ENCODE results near the gene CD52. TPM values are rescaled to one million over a fixed set of nuclear protein-coding genes. Genes with fewer than 3 reads are reported as not detected.

CD52 gene
- total RNA-seq, 2 experiments from 2014 or later = 1,112 to 1,180 TPM

DNA sequence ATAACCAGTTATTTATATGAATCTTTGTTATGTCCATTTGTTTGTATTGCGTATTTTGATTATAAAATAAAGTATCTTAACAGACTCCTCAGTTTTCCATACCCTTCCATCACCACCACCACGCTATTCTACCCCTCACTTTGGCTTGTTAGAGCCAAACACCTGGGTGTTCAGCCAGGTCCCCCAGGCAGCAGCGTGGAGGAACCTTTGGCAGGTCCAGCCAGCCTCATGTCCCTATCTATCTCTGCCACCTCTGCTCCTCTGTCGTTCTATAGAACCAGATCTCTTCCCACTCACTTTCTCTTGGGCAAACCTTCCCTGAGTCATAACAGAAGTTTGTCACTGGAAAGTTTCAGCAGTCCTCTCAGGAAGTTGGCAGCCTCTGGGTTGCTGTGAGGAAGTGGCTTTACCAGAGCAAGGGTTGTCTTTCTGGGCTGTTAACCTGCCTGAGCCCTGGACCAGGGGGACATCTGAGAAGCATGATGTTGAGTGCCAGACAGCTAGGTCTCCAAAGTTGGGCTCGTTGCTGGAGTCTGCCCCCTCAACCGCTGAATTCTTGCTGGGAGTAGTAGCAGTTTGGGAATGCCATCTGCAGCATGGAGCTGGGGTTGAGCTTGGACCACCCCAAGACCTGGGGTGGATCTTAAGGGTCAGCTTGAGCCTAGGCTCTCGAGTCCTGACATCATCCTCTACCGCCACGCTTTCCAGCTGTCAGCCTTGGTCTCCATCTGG, 38.9 kb upstream of the CD52 start:
- no peak for DNase-seq

DNA sequence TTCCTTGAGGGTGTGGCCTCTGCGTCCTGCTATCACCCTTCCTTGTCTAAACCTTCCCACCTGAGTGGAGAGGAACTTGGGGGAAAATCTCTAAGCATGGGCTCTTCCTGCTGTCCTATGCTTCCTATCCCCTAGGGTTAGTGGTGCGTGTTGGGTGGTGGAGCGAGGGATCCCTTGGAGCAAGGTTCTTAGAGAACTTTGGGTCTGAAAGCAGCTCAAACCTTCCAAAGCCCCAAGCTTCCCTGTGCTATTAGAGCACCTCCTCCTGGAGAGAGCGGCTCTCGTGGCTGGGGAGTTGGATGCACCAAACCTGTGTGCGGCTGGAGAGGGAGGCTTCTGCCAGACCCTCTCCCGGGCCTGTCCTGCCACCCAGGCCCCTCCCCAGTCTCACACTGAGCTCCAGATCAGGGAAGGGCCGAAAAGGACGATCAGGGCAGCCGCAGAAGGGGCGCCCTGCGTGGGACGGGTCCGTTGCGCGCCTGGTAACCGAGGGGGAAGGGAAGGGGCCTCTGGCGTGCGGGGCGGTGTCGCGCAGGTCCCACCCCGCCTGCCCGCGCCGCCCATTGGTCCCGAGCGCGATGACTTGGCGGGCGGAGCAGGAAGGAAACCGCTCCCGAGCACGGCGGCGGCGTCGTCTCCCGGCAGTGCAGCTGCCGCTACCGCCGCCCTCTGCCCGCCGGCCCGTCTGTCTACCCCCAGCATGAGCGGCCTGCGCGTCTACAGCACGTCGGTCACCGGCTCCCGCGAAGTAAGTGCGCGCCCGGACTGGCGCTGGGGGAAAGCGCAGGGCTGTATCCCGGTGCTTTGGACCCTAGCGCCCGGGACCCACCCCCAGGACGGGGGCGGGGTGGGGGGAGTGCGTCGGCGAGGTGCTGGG, 38.1 kb upstream of the CD52 start, which contains the start of gene SH3BGRL3:
Gene SH3BGRL3 (plus strand): TSS at position 631 of the 877 bp plus-strand sequence. CDS start 70 bp downstream, at position 701.
- Mint-ChIP-seq H3K9me3 (ENCODE audit: insufficient read depth) (no peaks in the 10 kb centered on the region), H3K27me3 (ENCODE audit: low read depth) (no peaks in the 10 kb centered on the region), H3K4me3 (peak within 1 kb of the TSS; percentile 89), H3K36me3 (ENCODE audit: low read depth) (peaks cover 84% of the 10 kb centered on the region), H3K4me1 (ENCODE audit: low read depth) (peaks cover 85% of the 10 kb centered on the region), H3K27ac (peak within 1 kb of the TSS; percentile 96)
- POLR2A ChIA-PET = interaction anchor here (0.6 to 19.5 kb wide), 6 partner anchors 10 to 153 kb away, joined by 3 to 409 read pairs (median 6); partner anchors contain the start of genes CD52, DHDDS and UBXN11
- DNase-seq (peak; percentile 90), ATAC-seq (peak; percentile 64)
- CTCF ChIA-PET = interaction anchor here (1.2 to 9.1 kb wide), 11 partner anchors 9 to 135 kb away, joined by 4 to 206 read pairs (median 6); partner anchors contain the start of genes CD52, CEP85 and ZNF593

More for the DNA sequence above, 38.9 kb upstream of the CD52 start:
- peaks cover 83% of the 10 kb centered on the region for H3K36me3 Mint-ChIP-seq (ENCODE audit: low read depth)
- ChIA-PET POLR2A (interaction anchor here (0.9 to 19.5 kb wide), 5 partner anchors 11 to 154 kb away, joined by 3 to 409 read pairs (median 10); partner anchors contain the start of genes CD52, DHDDS and UBXN11), CTCF (interaction anchor here (1.2 to 9.1 kb wide), 12 partner anchors 10 to 134 kb away, joined by 4 to 206 read pairs (median 6); partner anchors contain the start of genes CD52, CEP85 and ZNF593)
- no peaks in the 10 kb centered on the region for H3K9me3 Mint-ChIP-seq (ENCODE audit: insufficient read depth)
- no peaks in the 10 kb centered on the region for H3K27me3 Mint-ChIP-seq (ENCODE audit: low read depth)
- peak overlapping the region; percentile 91 for H3K27ac Mint-ChIP-seq
- peaks cover 84% of the 10 kb centered on the region for H3K4me1 Mint-ChIP-seq (ENCODE audit: low read depth)
- ATAC-seq = no peak
- peak overlapping the region; percentile 89 for H3K4me3 Mint-ChIP-seq

DNA sequence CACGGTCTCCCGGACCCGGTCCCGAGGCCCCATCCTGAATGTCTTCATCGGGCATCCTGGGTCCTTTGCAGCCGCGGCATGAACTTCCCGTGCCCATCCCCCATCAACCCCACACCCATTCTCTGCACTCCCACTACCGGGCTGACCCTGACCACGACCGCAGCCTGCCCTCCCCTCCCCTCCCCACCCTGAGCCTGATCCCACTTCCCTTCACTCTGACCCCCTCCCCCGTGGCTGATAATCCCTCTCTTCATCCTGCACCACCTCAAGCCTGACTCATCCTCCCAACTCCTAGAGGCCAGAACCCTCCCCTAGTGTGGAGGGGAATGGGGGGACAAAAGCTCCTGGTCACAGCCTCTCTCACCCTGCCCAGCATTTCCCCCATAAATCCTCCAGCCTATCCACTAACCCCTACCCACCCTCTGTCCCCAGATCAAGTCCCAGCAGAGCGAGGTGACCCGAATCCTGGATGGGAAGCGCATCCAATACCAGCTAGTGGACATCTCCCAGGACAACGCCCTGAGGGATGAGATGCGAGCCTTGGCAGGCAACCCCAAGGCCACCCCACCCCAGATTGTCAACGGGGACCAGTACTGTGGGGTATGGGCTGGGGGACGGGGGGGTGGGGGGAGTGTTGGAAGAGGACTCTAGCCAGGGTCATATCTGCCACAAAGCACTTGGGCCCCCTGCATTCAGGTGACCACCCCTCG, 37.3 kb upstream of the CD52 start:
- peak; percentile 60 for DNase-seq

DNA sequence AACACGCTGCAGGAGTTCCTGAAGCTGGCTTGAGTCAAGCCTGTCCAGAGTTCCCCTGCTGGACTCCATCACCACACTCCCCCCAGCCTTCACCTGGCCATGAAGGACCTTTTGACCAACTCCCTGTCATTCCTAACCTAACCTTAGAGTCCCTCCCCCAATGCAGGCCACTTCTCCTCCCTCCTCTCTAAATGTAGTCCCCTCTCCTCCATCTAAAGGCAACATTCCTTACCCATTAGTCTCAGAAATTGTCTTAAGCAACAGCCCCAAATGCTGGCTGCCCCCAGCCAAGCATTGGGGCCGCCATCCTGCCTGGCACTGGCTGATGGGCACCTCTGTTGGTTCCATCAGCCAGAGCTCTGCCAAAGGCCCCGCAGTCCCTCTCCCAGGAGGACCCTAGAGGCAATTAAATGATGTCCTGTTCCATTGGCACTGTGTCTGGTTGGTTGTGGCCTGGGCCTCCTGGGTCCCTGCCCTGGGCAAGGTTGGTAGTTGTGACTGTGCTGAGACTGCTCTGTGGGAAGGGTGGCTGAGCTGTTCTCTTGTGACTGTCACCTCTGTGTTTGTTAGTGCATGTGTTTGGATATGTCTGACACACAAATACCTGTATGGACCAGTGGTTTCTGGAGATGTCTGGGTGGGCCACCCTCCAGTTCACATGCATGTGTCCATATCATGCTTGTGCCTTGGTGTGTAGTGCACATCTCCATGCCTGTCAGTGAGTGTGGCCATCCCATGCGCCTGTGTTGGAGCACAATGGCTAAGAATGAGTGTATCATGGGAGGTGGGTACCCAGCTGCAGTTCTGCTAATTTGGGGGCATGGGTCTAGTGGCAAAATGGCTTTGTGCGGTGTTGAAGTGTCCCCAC, 36.4 kb upstream of the CD52 start:
- H3K4me1 Mint-ChIP-seq (ENCODE audit: low read depth) = peaks cover 86% of the 10 kb centered on the region
- H3K36me3 Mint-ChIP-seq (ENCODE audit: low read depth) = peaks cover 85% of the 10 kb centered on the region
- ATAC-seq = no peak
- no peak for DNase-seq
- no peaks in the 10 kb centered on the region for H3K27me3 Mint-ChIP-seq (ENCODE audit: low read depth)
- peak overlapping the region; percentile 96 for H3K27ac Mint-ChIP-seq
- H3K9me3 Mint-ChIP-seq (ENCODE audit: insufficient read depth) = no peaks in the 10 kb centered on the region
- CTCF ChIA-PET = interaction anchor here (0.8 to 9.1 kb wide), 6 partner anchors 8 to 110 kb away, joined by 3 to 206 read pairs (median 10); partner anchors contain the start of genes CD52 and CEP85
- POLR2A ChIA-PET = interaction anchor here (1.5 to 19.5 kb wide), 3 partner anchors 8 to 77 kb away, joined by 4 to 409 read pairs (median 21); partner anchors contain the start of gene CD52
- peak overlapping the region; percentile 89 for H3K4me3 Mint-ChIP-seq

More for the DNA sequence above, 37.3 kb upstream of the CD52 start:
- ChIA-PET CTCF (interaction anchor here (0.8 to 9.1 kb wide), 10 partner anchors 8 to 115 kb away, joined by 3 to 206 read pairs (median 7); partner anchors contain the start of genes CD52, CEP85 and ZNF593), POLR2A (interaction anchor here (0.6 to 19.5 kb wide), 6 partner anchors 9 to 152 kb away, joined by 3 to 409 read pairs (median 7); partner anchors contain the start of genes CD52, DHDDS and UBXN11)
- Mint-ChIP-seq H3K4me3 (peak overlapping the region; percentile 89), H3K27me3 (ENCODE audit: low read depth) (no peaks in the 10 kb centered on the region), H3K4me1 (ENCODE audit: low read depth) (peaks cover 86% of the 10 kb centered on the region), H3K9me3 (ENCODE audit: insufficient read depth) (no peaks in the 10 kb centered on the region), H3K36me3 (ENCODE audit: low read depth) (peaks cover 85% of the 10 kb centered on the region), H3K27ac (peak overlapping the region; percentile 96)
- ATAC-seq = no peak

DNA sequence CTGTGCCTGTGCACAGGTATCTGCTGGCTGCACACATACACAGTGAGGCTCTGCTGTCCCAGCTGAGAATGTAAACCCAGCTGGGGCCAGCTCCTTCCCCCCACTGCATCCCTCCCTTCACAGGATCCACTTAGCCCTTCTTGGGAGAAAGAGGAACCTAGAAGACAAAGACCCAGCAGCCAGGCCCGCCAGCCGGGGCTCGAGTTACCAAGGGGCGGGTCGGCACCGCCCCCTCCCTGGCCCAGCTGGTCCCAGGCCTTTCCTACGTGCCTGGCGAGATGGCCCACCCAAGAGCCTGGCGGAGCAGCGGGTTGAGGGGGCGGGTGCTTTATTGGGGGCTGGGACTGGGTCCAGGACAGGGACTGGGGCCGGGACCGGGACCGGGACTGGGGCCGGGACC, 35.8 kb upstream of the CD52 start:
- Mint-ChIP-seq H3K27ac (peak overlapping the region; percentile 96), H3K4me1 (ENCODE audit: low read depth) (peaks cover 86% of the 10 kb centered on the region), H3K27me3 (ENCODE audit: low read depth) (no peaks in the 10 kb centered on the region), H3K9me3 (ENCODE audit: insufficient read depth) (no peaks in the 10 kb centered on the region), H3K4me3 (peak overlapping the region; percentile 89), H3K36me3 (ENCODE audit: low read depth) (peaks cover 78% of the 10 kb centered on the region)
- DNase-seq = no peak
- ChIA-PET POLR2A (interaction anchor here (1.5 to 19.5 kb wide), 2 partner anchors 36 to 76 kb away, joined by 4 to 409 read pairs; partner anchors contain the start of gene CD52), CTCF (interaction anchor here (1.1 to 9.1 kb wide), 3 partner anchors 26 to 109 kb away, joined by 3 to 206 read pairs (median 8); partner anchors contain the start of gene CD52)
- no peak for ATAC-seq

DNA sequence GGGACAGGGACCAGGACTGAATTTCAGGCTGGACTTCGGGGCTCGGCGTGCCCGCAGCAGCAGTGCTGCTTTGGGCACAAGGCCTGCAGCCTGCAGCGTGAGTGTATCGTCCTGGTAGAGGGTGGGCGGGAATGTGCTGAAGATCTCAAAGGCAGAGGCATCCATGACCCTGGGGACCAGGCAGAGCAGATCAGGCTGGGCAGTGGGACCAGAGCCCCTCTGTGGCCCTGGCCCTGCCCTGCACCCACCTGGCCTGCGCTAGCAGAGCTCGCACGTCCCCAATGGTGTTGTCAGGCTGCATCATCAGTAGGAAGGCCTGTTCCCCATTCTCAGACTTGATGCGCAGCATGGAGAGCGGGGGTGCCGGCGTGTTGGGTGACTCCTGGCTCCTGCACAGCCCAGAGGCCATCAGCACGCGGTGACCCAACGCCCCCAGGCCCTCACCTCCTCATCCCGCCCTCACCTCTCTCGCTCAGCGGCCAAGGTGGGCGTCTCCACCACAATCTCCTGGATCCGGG, 35.3 kb upstream of the CD52 start:
- H3K27ac Mint-ChIP-seq = peak overlapping the region; percentile 96
- ChIA-PET CTCF (interaction anchor here (0.9 to 9.1 kb wide), 5 partner anchors 36 to 92 kb away, joined by 3 to 591 read pairs (median 46); partner anchors contain the start of genes CD52 and CEP85), POLR2A (interaction anchor here (19.5 kb wide), 1 partner anchor 36 kb away, joined by 409 read pairs; the partner anchor contains the start of gene CD52)
- H3K27me3 Mint-ChIP-seq (ENCODE audit: low read depth) = no peaks in the 10 kb centered on the region
- DNase-seq (no peak), ATAC-seq (no peak)
- peak overlapping the region; percentile 89 for H3K4me3 Mint-ChIP-seq
- H3K36me3 Mint-ChIP-seq (ENCODE audit: low read depth) = peaks cover 73% of the 10 kb centered on the region
- H3K4me1 Mint-ChIP-seq (ENCODE audit: low read depth) = peaks cover 86% of the 10 kb centered on the region
- no peaks in the 10 kb centered on the region for H3K9me3 Mint-ChIP-seq (ENCODE audit: insufficient read depth)

DNA sequence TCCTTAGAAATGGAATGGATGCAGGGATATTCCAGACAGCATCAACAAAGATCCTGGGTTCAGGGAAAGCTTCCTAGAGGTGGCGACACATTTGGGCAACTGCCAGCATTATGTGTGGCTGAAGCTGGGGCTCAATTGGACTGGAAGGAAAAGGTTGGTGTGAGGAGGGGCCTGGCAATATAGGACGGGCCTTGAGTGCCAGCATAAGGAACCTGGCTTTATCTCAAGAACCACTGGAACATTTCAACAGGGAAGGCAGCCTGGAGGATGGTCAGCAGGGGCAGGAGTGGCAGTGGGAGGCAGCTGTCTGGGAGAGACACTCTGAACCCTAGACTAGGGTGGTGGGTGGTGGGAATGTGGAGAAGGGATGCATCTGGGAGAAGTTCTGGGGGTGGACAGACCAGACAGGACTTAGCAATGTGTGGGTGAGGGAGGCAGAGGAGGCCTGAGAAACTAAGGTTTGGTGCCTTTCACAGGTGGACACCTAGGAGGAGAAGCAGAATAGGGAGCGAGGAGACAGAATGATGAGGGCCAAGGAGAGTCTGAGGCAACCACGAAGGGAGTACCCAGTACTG, 34.4 kb upstream of the CD52 start:
- Mint-ChIP-seq H3K4me1 (ENCODE audit: low read depth) (peaks cover 86% of the 10 kb centered on the region), H3K27me3 (ENCODE audit: low read depth) (no peaks in the 10 kb centered on the region), H3K4me3 (peak overlapping the region; percentile 89), H3K27ac (peak overlapping the region; percentile 96), H3K9me3 (ENCODE audit: insufficient read depth) (no peaks in the 10 kb centered on the region), H3K36me3 (ENCODE audit: low read depth) (peaks cover 65% of the 10 kb centered on the region)
- POLR2A ChIA-PET = interaction anchor here (2.9 to 19.5 kb wide), 2 partner anchors 24 to 35 kb away, joined by 15 to 409 read pairs; partner anchors contain the start of genes CD52 and UBXN11
- CTCF ChIA-PET = interaction anchor here (0.9 to 8.6 kb wide), 11 partner anchors 8 to 133 kb away, joined by 3 to 591 read pairs (median 38); partner anchors contain the start of genes CD52, CEP85 and UBXN11
- ATAC-seq (no peak), DNase-seq (no peak)

DNA sequence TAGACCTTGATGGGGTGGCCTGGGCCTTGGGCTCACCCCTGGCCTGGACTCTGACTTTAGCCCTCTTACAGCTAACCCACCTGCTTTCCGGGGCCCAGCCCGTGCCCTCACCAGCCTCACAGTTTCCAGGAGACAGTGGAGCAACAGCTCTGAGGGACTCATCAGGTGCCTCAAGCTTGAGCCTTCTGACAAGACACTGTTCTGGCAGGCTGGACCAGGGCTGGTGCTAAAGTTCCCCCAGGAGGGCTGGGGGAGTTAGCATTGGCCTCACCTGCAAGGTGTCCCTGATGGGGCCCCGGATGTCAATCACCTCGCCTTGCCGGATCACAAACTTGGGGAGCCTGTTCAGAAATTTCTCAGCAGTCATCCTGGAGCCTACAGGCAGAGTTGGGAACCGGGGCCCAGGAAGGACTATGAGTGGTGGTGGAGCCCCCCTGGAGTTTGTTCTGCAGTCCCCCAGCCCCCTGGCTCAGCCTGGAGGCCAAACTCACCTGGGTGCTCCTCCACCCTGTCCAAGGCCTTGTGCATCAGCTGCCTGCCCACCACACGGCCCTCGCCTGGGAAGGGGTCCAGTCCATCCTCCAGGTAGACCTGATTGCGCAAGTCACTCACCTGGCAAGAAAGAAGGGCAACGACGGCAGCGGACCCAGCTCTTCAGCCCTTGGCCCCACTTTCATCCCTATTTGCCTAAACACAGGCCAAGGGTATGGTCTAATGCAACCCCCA, 33.7 kb upstream of the CD52 start:
- CTCF ChIA-PET = interaction anchor here (0.7 to 8.6 kb wide), 29 partner anchors 9 to 415 kb away, joined by 3 to 591 read pairs (median 11); partner anchors contain the start of genes CD52, CEP85, PAFAH2 and PDIK1L
- Mint-ChIP-seq H3K27me3 (ENCODE audit: low read depth) (no peaks in the 10 kb centered on the region), H3K9me3 (ENCODE audit: insufficient read depth) (no peaks in the 10 kb centered on the region), H3K27ac (peak overlapping the region; percentile 96), H3K4me3 (peak overlapping the region; percentile 89), H3K4me1 (ENCODE audit: low read depth) (peaks cover 86% of the 10 kb centered on the region), H3K36me3 (ENCODE audit: low read depth) (peaks cover 60% of the 10 kb centered on the region)
- POLR2A ChIA-PET = interaction anchor here (0.8 to 19.5 kb wide), 5 partner anchors 7 to 34 kb away, joined by 3 to 409 read pairs (median 14); partner anchors contain the start of genes CD52 and UBXN11
- no peak for ATAC-seq
- peak; percentile 34 for DNase-seq

Measured in activated CD8-positive, alpha-beta T cell treated with anti-CD3 and anti-CD28 coated beads, Interleukin-2, amount 10 ng/mL, durations not matched to agents 7 days and 5 days (primary cell).